NT2/D1 (cell line): ENCODE data around the gene OR4M1.
"Not testable (repeated sequence)": the region's sequence is repeated elsewhere in the genome, so short reads cannot be mapped to it uniquely, and the experiment has no call there.

Experiments
- DNase-seq: peaks from one replicate; pipeline ENCODE4 v3.0.0-alpha.2; 2011; ENCODE audit warnings: low read depth, low spot score
- H3K27me3 ChIP-seq: 2 replicates; pipeline ENCODE4 v1.6.0; 2011; ENCODE audit warnings: mild to moderate bottlenecking; ENCODE audit not compliant: insufficient read length, insufficient read depth
- H3K36me3 ChIP-seq: 2 replicates; pipeline ENCODE4 v1.6.1; 2011; ENCODE audit warnings: mild to moderate bottlenecking, low read length, mixed read lengths; ENCODE audit not compliant: insufficient read depth, insufficient read length
- H3K4me1 ChIP-seq: 2 replicates; pipeline ENCODE4 v1.5.1; 2011; ENCODE audit not compliant: insufficient read depth, insufficient read length
- H3K4me3 ChIP-seq: 2 replicates; pipeline ENCODE4 v1.5.1; 2011; ENCODE audit warnings: low read depth; ENCODE audit not compliant: insufficient read length
- H3K9ac ChIP-seq: 2 replicates; pipeline ENCODE4 v1.6.0; 2011; ENCODE audit warnings: low read depth; ENCODE audit not compliant: insufficient read length
- H3K9me3 ChIP-seq: 2 replicates; pipeline ENCODE4 v1.5.1; 2011; ENCODE audit warnings: mild to moderate bottlenecking, low read length; ENCODE audit not compliant: insufficient read depth
- SUZ12 ChIP-seq: IDR thresholded peaks from 2 replicates; pipeline ENCODE4 v1.6.1; 2011; ENCODE audit not compliant: insufficient read length, insufficient read depth; ENCODE audit errors: extremely low read depth
- YY1 ChIP-seq: IDR thresholded peaks from 2 replicates; pipeline ENCODE4 v1.6.1; 2011; ENCODE audit not compliant: insufficient read length, insufficient read depth
- ZNF274 ChIP-seq: IDR thresholded peaks from 2 replicates; pipeline ENCODE4 v1.6.1; 2011; ENCODE audit warnings: mild to moderate bottlenecking, low read depth, low read length

Gene OR4M1

GRCh38 chr14:19800282-19801117 lies 27.2 kb downstream of the OR4M1 start:
- no peak for DNase-seq
- Histone ChIP-seq H3K9me3 (no peaks in the 10 kb centered on the region), H3K4me1 (no peaks in the 10 kb centered on the region), H3K27me3 (no peaks in the 10 kb centered on the region), H3K9ac (no peak overlapping the region), H3K36me3 (no peaks in the 10 kb centered on the region), H3K4me3 (no peak overlapping the region)
- no peak for TF ChIP-seq ZNF274
- no peak for TF ChIP-seq YY1
- no peak for TF ChIP-seq SUZ12

- Histone ChIP-seq H3K27me3 (no peaks in the 10 kb centered on the region), H3K9me3 (no peaks in the 10 kb centered on the region), H3K9ac (no peak overlapping the region), H3K4me1 (no peaks in the 10 kb centered on the region), H3K36me3 (no peaks in the 10 kb centered on the region), H3K4me3 (no peak overlapping the region)
- no peak for DNase-seq
- TF ChIP-seq ZNF274 (no peak), SUZ12 (no peak)
Measured at GRCh38 chr14:19801118-19801464, 27.8 kb downstream of the OR4M1 start.

GRCh38 chr14:19803470-19803869 lies 30.2 kb downstream of the OR4M1 start, which contains the start of gene OR4N2:
TSS of gene OR4N2 (plus strand) at chr14:19803770. CDS start at chr14:19827449, 23,679 bp downstream.
- H3K4me1 ChIP-seq, H3K4me3 ChIP-seq, H3K9me3 ChIP-seq, H3K27me3 ChIP-seq, DNase-seq, H3K36me3 ChIP-seq, H3K9ac ChIP-seq: not testable (repeated sequence)

GRCh38 chr14:19813171-19813920 lies 40.0 kb downstream of the OR4M1 start:
- H3K9me3 ChIP-seq, H3K4me3 ChIP-seq: not testable (repeated sequence)

GRCh38 chr14:19819879-19820278 lies 46.6 kb downstream of the OR4M1 start:
- not testable (repeated sequence) for H3K27me3 ChIP-seq, H3K9ac ChIP-seq, H3K36me3 ChIP-seq, H3K4me3 ChIP-seq, H3K4me1 ChIP-seq, H3K9me3 ChIP-seq, DNase-seq

More at GRCh38 chr14:19813171-19813920, 40.0 kb downstream of the OR4M1 start:
- H3K27me3 ChIP-seq, H3K36me3 ChIP-seq, DNase-seq, H3K9ac ChIP-seq, H3K4me1 ChIP-seq: not testable (repeated sequence)

GRCh38 chr14:19821016-19821415 lies 47.7 kb downstream of the OR4M1 start:
- not testable (repeated sequence) for H3K36me3 ChIP-seq, H3K9me3 ChIP-seq, H3K4me3 ChIP-seq, H3K9ac ChIP-seq, H3K4me1 ChIP-seq, H3K27me3 ChIP-seq, DNase-seq

GRCh38 chr14:19823178-19823577 lies 49.9 kb downstream of the OR4M1 start:
- no peaks in the 10 kb centered on the region for H3K27me3 ChIP-seq
- no peaks in the 10 kb centered on the region for H3K9me3 ChIP-seq
- no peaks in the 10 kb centered on the region for H3K4me1 ChIP-seq
- no peak for TF ChIP-seq SUZ12
- TF ChIP-seq YY1, result no peak
- no peak for TF ChIP-seq ZNF274
- H3K4me3 ChIP-seq, result no peak overlapping the region
- H3K9ac ChIP-seq, result no peak overlapping the region
- no peak for DNase-seq
- H3K36me3 ChIP-seq, result no peaks in the 10 kb centered on the region

GRCh38 chr14:19823765-19824164 lies 50.5 kb downstream of the OR4M1 start:
- no peak overlapping the region for H3K4me3 ChIP-seq
- TF ChIP-seq SUZ12 (no peak), ZNF274 (no peak), YY1 (no peak)
- no peaks in the 10 kb centered on the region for H3K27me3 ChIP-seq
- no peak for DNase-seq
- H3K9me3 ChIP-seq, result no peaks in the 10 kb centered on the region
- H3K36me3 ChIP-seq, result no peaks in the 10 kb centered on the region
- no peak overlapping the region for H3K9ac ChIP-seq
- H3K4me1 ChIP-seq, result no peaks in the 10 kb centered on the region

GRCh38 chr14:19827626-19828244 lies 54.4 kb downstream of the OR4M1 start:
- H3K4me1 ChIP-seq, H3K27me3 ChIP-seq, DNase-seq, H3K36me3 ChIP-seq, H3K9ac ChIP-seq, H3K9me3 ChIP-seq, H3K4me3 ChIP-seq: not testable (repeated sequence)
